Astrocyte of the spinal cord (primary cell): ENCODE data around the gene TMPRSS11E.

Experiments
- DNase-seq: peaks from one replicate; pipeline ENCODE4 v3.0.0; 2011; ENCODE audit warnings: low read depth, low spot score
- H3K4me3 ChIP-seq: 2 replicates; pipeline ENCODE4 v1.5.1; 2011; ENCODE audit warnings: low read depth, mild to moderate bottlenecking, low read length, moderate library complexity
- in situ Hi-C: cut with HindIII; loops from 2 replicates; pipeline ENCODE4 v1.10.0; 2017; ENCODE audit warnings: low sequenced_read_pairs
- TF ChIP-seq, protein P1 (sequence below): IDR thresholded peaks from 2 replicates; pipeline ENCODE4 v1.5.1; 2012; ENCODE audit warnings: low read depth, mild to moderate bottlenecking, low read length, inconsistent platforms

Gene TMPRSS11E

GRCh38 chr4:68432320-68432719 is 14.9 kb upstream of the TMPRSS11E start:
- TF ChIP-seq, protein P1, sequence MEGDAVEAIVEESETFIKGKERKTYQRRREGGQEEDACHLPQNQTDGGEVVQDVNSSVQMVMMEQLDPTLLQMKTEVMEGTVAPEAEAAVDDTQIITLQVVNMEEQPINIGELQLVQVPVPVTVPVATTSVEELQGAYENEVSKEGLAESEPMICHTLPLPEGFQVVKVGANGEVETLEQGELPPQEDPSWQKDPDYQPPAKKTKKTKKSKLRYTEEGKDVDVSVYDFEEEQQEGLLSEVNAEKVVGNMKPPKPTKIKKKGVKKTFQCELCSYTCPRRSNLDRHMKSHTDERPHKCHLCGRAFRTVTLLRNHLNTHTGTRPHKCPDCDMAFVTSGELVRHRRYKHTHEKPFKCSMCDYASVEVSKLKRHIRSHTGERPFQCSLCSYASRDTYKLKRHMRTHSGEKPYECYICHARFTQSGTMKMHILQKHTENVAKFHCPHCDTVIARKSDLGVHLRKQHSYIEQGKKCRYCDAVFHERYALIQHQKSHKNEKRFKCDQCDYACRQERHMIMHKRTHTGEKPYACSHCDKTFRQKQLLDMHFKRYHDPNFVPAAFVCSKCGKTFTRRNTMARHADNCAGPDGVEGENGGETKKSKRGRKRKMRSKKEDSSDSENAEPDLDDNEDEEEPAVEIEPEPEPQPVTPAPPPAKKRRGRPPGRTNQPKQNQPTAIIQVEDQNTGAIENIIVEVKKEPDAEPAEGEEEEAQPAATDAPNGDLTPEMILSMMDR = no peak

DNA sequence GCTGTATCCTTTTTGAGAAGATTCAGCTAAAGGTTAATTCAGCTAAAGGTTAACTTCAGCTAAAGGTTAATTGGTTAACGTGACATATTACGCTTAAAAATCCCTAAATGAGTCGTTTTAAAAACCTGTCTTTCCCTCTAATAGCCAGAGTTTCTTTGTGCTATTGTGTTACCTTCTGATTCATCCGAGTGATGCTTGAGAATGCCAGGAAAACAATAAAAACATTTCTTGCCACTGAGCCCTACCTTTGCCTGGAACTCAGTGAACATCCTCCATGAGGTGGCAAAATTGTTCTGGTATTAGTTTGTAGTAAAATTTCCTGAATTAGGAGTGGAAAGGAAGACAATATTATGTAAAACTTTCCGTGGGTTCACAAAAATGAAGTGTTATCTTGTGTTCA is 13.7 kb upstream of the TMPRSS11E start:
- in situ Hi-C loops = no loop called here
- H3K4me3 ChIP-seq = no peak overlapping the region
- TF ChIP-seq, protein P1 = no peak
- no peak for DNase-seq

More at GRCh38 chr4:68432320-68432719, 14.9 kb upstream of the TMPRSS11E start:
- H3K4me3 ChIP-seq = no peak overlapping the region
- in situ Hi-C loops = no loop called here
- DNase-seq = no peak

GRCh38 chr4:68434277-68434676 is 13.0 kb upstream of the TMPRSS11E start:
- H3K4me3 ChIP-seq = no peak overlapping the region
- in situ Hi-C loops = no loop called here
- no peak for DNase-seq
- TF ChIP-seq, protein P1 = no peak

- TF ChIP-seq, protein P1 = no peak
Observed at GRCh38 chr4:68434836-68435235, 12.4 kb upstream of the TMPRSS11E start.

DNA sequence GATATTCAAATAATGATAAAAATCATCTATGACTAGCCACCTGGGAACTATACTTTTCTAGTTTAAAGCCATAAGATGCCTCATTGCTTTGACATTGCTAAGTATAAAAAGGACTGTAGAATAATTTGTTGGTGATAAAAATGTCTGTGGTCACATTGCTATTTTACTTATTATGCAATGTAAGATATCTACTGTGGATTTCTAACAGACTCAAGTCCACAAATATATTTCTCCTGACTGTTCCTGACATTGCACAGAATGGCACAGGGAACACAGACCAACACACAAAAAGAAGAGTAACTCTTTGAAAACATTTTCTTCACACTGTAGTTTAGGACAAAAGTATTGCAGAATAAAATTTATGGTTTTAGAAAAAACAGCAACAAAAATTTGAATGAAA is 2.2 kb upstream of the TMPRSS11E start:
- DNase-seq = peak; percentile 37
- TF ChIP-seq, protein P1 = no peak
- no peak overlapping the region for H3K4me3 ChIP-seq
- in situ Hi-C loops = no loop called here

More at GRCh38 chr4:68434836-68435235, 12.4 kb upstream of the TMPRSS11E start:
- no peak for DNase-seq
- H3K4me3 ChIP-seq = no peak overlapping the region
- in situ Hi-C loops = no loop called here

- DNase-seq = peak; percentile 34
- TF ChIP-seq, protein P1 = no peak
- in situ Hi-C loops = no loop called here
- H3K4me3 ChIP-seq = no peak overlapping the region
Observed at GRCh38 chr4:68451246-68452211, 4.3 kb downstream of the TMPRSS11E start.
